Measurements from ENCODE around the gene SORBS2. TPM values are rescaled to one million over a fixed set of nuclear protein-coding genes. Genes with fewer than 3 reads are reported as not detected.

The SORBS2 gene
- total RNA-seq, 3 donors from 2014 or later = 0.53 to 1.1 (median 0.74) TPM

GRCh38 chr4:185839194-185839712 lies 27.3 kb upstream of the SORBS2 start:
- H3K9me3 Mint-ChIP-seq = peaks cover 4% of the 10 kb centered on the region
- DNase-seq (no peak), ATAC-seq (no peak)
- H3K4me1 Mint-ChIP-seq (ENCODE audit: low read depth) = no peaks in the 10 kb centered on the region
- no peaks in the 10 kb centered on the region for H3K36me3 Mint-ChIP-seq (ENCODE audit: insufficient read depth)
- no peak overlapping the region for H3K4me3 Mint-ChIP-seq
- H3K27me3 Mint-ChIP-seq (ENCODE audit: low read depth) = peaks cover 2% of the 10 kb centered on the region

DNA sequence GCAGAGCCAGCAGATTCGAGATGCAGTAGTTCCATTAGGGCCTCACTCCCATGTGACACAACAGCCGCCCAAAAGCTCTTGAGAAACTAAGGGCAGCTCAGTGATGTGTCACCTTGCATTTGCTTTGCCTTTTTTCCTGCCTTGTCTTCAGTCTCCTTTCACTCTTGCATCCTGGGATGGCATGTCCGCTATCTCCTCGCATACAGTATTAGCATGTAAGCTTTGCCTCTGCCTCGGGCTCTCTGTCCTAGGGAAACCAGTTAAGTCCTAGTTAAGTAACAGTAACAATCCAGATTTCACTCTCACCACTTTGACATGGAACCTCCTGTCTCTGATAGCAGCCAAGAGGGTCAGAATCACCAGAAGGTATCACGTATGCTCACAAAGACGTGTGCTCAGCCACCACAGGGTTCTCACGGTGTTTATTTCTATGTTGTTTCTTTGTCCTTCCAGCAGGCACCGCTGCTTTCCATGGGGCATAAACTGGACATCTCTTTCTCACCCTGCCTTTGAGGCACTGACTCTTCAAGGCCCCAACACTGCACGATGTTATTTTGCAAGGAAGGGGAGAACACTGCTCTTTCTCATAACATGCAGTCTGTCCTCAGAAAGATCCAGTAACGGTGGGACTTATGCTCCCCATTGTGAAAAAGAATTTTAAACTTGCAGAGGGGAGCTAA lies 26.7 kb upstream of the SORBS2 start:
- Mint-ChIP-seq H3K36me3 (ENCODE audit: insufficient read depth) (no peaks in the 10 kb centered on the region), H3K4me3 (no peak overlapping the region), H3K4me1 (ENCODE audit: low read depth) (no peaks in the 10 kb centered on the region), H3K9me3 (no peaks in the 10 kb centered on the region), H3K27me3 (ENCODE audit: low read depth) (peaks cover 2% of the 10 kb centered on the region)
- DNase-seq (no peak), ATAC-seq (no peak)

DNA sequence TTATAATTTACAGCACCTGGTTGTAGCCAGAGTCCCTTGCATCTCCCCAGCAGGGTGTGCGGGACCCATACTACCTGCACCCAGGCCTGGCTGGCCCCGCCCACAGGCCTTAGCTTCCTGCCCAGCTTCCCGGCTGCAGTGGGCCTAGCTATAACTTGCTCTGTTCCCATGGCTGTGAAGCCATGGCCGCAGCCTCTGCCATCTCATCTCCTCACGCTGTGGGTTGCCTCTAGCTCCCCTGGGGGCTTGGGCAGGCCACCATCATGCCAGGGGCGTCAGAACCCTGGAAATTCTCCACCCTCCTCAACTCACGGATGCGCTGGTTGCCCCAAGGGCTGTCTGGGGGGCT lies 26.1 kb upstream of the SORBS2 start:
- no peaks in the 10 kb centered on the region for H3K9me3 Mint-ChIP-seq
- no peak for DNase-seq
- no peak overlapping the region for H3K4me3 Mint-ChIP-seq
- ATAC-seq = no peak
- H3K36me3 Mint-ChIP-seq (ENCODE audit: insufficient read depth) = no peaks in the 10 kb centered on the region
- no peaks in the 10 kb centered on the region for H3K4me1 Mint-ChIP-seq (ENCODE audit: low read depth)
- H3K27me3 Mint-ChIP-seq (ENCODE audit: low read depth) = peaks cover 2% of the 10 kb centered on the region

- no peak for DNase-seq
- Mint-ChIP-seq H3K4me1 (ENCODE audit: low read depth) (no peaks in the 10 kb centered on the region), H3K36me3 (ENCODE audit: insufficient read depth) (no peaks in the 10 kb centered on the region)
Measured at GRCh38 chr4:185837415-185838103, 25.6 kb upstream of the SORBS2 start.

DNA sequence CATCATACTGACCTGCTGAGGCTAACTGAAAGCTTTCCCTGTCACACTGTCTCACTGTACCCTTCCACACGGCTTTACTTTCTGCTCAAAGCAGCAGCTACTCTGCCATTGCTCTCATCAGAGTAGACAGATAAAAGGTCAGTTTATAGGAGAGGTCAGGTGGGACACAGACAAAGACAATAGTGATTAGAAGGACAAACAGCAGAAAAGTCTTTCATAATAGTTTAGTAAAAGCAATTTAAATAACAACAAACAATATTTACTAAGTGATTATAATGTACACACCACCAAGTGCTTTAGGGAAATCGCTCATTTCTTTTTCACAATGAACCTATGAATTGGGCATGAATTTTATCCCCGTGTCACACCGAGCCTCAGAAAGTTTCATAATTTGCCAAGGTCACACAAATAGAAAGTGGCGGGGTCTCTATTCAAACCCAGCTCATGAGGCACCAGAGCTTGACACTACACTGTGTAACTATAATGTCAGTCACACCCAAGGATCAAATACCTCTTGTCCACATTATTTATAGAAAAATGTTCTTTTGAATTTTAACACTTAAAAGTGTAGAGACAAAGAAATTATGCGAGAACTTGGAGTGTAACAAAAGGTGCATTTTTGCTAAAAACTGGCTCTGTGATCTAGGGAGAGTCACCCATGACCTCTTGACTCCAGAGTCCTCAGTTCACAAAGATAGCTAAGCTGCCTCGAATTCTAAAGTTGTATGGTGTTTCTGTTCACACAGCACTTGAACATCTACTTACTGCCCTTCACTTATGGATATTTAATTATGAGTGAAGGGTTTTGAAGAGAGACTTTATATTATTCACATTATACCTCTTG lies 24.5 kb upstream of the SORBS2 start:
- Mint-ChIP-seq H3K9me3 (no peaks in the 10 kb centered on the region), H3K36me3 (ENCODE audit: insufficient read depth) (no peaks in the 10 kb centered on the region), H3K27me3 (ENCODE audit: low read depth) (no peaks in the 10 kb centered on the region), H3K4me3 (no peak overlapping the region), H3K4me1 (ENCODE audit: low read depth) (no peaks in the 10 kb centered on the region)
- DNase-seq = no peak
- ATAC-seq = no peak

More at GRCh38 chr4:185837415-185838103, 25.6 kb upstream of the SORBS2 start:
- no peak for ATAC-seq
- Mint-ChIP-seq H3K9me3 (no peaks in the 10 kb centered on the region), H3K4me3 (no peak overlapping the region), H3K27me3 (ENCODE audit: low read depth) (peaks cover 2% of the 10 kb centered on the region)

DNA sequence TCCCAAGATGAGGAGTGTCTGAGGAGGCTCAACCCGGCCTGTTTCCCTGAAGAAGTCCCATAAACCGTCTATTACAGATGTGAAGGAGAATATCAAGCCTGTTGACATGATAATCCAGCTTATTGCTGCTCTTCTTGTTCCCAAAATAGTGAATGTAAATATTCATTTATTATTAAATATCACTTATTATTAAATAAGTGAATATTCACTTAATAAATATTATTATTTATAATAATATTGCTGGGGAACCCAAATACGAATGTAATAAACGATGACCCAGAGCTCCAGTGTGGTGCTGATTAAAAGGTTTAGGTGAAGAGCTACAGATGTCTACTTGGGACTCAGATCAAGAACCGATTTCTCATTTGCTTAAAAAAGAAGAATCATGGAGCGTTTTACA lies 23.8 kb upstream of the SORBS2 start:
- Mint-ChIP-seq H3K4me1 (ENCODE audit: low read depth) (no peaks in the 10 kb centered on the region), H3K36me3 (ENCODE audit: insufficient read depth) (no peaks in the 10 kb centered on the region), H3K4me3 (no peak overlapping the region), H3K9me3 (no peaks in the 10 kb centered on the region), H3K27me3 (ENCODE audit: low read depth) (no peaks in the 10 kb centered on the region)
- no peak for ATAC-seq
- no peak for DNase-seq

DNA sequence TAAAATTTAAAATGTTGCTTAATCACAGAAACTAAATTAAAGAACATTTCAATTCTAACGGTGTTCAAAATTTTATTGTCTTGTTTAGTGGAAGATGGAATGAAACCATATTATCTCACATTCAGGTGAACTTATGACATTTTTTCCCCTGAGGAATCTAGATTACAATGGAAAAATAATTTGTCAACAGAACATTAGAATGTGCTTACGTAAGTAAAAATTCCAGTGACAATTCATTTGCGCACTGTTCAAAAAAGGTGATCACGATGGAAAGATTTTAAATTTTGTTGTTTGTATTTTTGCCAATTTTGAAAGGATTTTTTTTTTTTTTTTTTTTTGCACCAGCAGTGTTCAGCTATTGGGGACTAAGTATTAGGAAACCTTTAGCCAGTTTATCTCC lies 23.3 kb upstream of the SORBS2 start:
- H3K36me3 Mint-ChIP-seq (ENCODE audit: insufficient read depth) = no peaks in the 10 kb centered on the region
- no peak overlapping the region for H3K4me3 Mint-ChIP-seq
- no peak for ATAC-seq
- no peaks in the 10 kb centered on the region for H3K9me3 Mint-ChIP-seq
- DNase-seq = no peak
- no peaks in the 10 kb centered on the region for H3K4me1 Mint-ChIP-seq (ENCODE audit: low read depth)
- no peaks in the 10 kb centered on the region for H3K27me3 Mint-ChIP-seq (ENCODE audit: low read depth)

DNA sequence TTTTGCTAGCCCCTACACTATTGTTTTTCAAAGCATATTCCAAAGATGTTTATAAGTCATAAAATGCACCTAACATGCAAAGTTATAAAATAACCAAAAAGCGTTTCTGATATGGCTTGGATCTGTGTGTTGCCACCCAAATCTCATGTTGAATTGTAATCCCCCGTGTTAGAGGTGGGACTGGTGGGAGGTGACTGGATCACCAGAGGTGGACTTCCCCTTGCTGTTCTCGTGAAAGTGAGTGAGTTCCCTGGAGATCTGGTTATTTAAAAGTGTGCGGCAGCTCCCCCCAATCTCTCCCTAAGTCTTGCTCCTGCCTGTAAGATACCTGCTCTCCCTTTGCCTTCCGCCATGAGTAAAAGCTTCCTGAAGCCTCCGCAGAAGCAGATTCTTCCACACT lies 22.8 kb upstream of the SORBS2 start:
- no peaks in the 10 kb centered on the region for H3K27me3 Mint-ChIP-seq (ENCODE audit: low read depth)
- H3K36me3 Mint-ChIP-seq (ENCODE audit: insufficient read depth) = no peaks in the 10 kb centered on the region
- no peak for DNase-seq
- H3K4me1 Mint-ChIP-seq (ENCODE audit: low read depth) = no peaks in the 10 kb centered on the region
- H3K9me3 Mint-ChIP-seq = no peaks in the 10 kb centered on the region
- no peak overlapping the region for H3K4me3 Mint-ChIP-seq
- ATAC-seq = no peak

DNA sequence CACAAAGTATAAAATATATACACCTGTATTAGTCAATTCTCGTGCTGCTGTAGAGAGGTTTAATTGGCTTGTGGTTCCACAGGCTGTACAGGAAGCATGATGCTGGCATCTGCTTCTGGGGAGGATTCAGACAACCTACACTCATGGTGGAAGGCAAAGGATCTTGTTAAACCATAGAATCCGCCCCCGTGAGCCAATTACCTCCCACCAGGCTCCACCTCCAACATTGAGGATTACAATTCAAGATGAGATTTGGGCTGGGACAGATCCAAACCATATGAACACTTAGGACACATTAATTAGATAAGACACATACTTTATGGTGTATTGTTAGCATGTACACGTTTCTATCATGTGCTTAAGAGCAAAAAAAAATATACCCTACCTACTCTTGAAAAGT lies 22.1 kb upstream of the SORBS2 start:
- Mint-ChIP-seq H3K9me3 (no peaks in the 10 kb centered on the region), H3K27me3 (ENCODE audit: low read depth) (no peaks in the 10 kb centered on the region), H3K36me3 (ENCODE audit: insufficient read depth) (no peaks in the 10 kb centered on the region), H3K4me1 (ENCODE audit: low read depth) (no peaks in the 10 kb centered on the region), H3K4me3 (no peak overlapping the region)
- DNase-seq (no peak), ATAC-seq (no peak)

DNA sequence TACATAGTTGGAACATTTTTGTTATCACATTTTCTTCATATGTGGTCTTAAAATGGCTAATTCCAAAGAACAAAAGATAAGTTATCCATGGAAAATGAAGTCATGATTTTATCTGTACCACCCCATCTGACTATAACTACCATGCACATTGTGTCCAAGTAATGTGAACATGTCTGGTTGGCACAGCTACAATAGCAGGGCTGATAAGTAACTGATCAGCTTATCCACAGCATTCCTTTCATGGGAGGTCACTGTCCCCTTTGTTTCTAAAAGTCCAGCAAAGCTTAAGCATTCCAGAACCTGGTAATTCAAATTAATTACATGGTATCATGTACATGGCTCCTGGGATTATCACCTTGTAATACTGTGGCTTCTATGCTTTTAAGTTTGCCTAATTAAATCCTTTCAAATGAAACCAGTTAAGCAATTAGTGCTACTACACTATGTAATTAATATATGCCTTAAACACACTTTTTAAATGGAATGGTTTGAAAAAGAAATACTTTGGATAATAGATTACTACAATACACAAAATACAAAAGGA lies 21.1 kb upstream of the SORBS2 start:
- ATAC-seq (no peak), DNase-seq (no peak)
- H3K4me3 Mint-ChIP-seq = no peak overlapping the region
- H3K4me1 Mint-ChIP-seq (ENCODE audit: low read depth) = no peaks in the 10 kb centered on the region
- H3K36me3 Mint-ChIP-seq (ENCODE audit: insufficient read depth) = no peaks in the 10 kb centered on the region
- H3K27me3 Mint-ChIP-seq (ENCODE audit: low read depth) = no peaks in the 10 kb centered on the region
- H3K9me3 Mint-ChIP-seq = no peaks in the 10 kb centered on the region

GRCh38 chr4:185831125-185831815 lies 19.3 kb upstream of the SORBS2 start:
- Mint-ChIP-seq H3K4me1 (ENCODE audit: low read depth) (no peaks in the 10 kb centered on the region), H3K36me3 (ENCODE audit: insufficient read depth) (no peaks in the 10 kb centered on the region), H3K9me3 (no peaks in the 10 kb centered on the region), H3K4me3 (no peak overlapping the region), H3K27me3 (ENCODE audit: low read depth) (no peaks in the 10 kb centered on the region)
- no peak for DNase-seq
- no peak for ATAC-seq

DNA sequence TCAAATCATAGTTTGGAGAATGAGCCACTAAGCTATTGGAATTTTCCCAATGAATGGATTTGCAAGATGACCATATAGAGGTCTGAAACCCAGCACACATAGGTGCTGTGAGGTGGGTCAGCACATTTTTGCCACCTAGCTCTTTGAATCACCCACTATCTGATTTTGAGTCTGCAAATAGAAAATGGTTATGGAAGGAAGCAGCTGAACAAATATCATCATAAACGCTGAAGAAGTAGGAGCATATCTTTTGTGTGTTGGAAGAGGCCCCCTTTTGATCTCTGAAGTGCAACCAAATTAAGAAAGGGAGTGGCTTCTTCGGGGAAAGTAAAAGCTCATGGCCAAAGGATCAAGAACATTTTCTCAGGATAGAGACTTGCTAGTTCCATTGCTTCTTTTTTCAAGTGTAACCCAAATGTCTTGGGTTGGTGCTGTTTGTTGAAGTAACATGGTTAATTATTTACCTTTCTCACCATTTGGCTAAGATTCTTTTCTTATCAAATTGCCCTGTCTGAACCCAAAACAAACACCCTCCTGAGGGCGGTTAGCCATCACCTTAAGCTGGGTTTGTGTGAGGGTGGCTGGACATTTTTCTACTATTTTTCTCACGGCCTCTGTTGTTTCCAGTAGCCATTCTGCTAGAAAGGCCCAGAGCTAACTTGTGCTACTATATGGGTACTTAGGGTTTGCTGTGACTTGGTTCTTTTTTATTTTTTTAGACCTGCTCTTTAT lies 18.4 kb upstream of the SORBS2 start:
- no peaks in the 10 kb centered on the region for H3K9me3 Mint-ChIP-seq
- DNase-seq = no peak
- H3K27me3 Mint-ChIP-seq (ENCODE audit: low read depth) = no peaks in the 10 kb centered on the region
- ATAC-seq = no peak
- H3K4me3 Mint-ChIP-seq = no peak overlapping the region
- H3K4me1 Mint-ChIP-seq (ENCODE audit: low read depth) = no peaks in the 10 kb centered on the region
- no peaks in the 10 kb centered on the region for H3K36me3 Mint-ChIP-seq (ENCODE audit: insufficient read depth)

GRCh38 chr4:185826381-185826780 lies 14.4 kb upstream of the SORBS2 start:
- no peak for DNase-seq
- no peaks in the 10 kb centered on the region for H3K36me3 Mint-ChIP-seq (ENCODE audit: insufficient read depth)
- no peaks in the 10 kb centered on the region for H3K4me1 Mint-ChIP-seq (ENCODE audit: low read depth)
- H3K27me3 Mint-ChIP-seq (ENCODE audit: low read depth) = no peaks in the 10 kb centered on the region
- ATAC-seq = no peak
- H3K9me3 Mint-ChIP-seq = no peaks in the 10 kb centered on the region
- no peak overlapping the region for H3K4me3 Mint-ChIP-seq

All from activated T-cell treated with anti-CD3 and anti-CD28 coated beads, Interleukin-2, amount 50 U/mL, for 4 hours (primary cell).